Measurements from ENCODE around the gene MRPS33.

Gene MRPS33

GRCh38 chr7:141011443-141011842 is 3.3 kb downstream of the MRPS33 start:
- no peak for DNase-seq (ENCODE audit: low read depth)
- no peak for TF ChIP-seq CTCF (conservative IDR thresholded peaks at IDR 0.05; ENCODE audit: low read length)
- no peak overlapping the region for H3K4me3 ChIP-seq (ENCODE audit: low read length)

GRCh38 chr7:141003172-141004065 is 11.3 kb downstream of the MRPS33 start:
- TF ChIP-seq CTCF (conservative IDR thresholded peaks at IDR 0.05; ENCODE audit: low read length), result no peak
- DNase-seq (ENCODE audit: low read depth), result no peak
- H3K4me3 ChIP-seq (ENCODE audit: low read length), result no peak overlapping the region

GRCh38 chr7:141001546-141001945 is 13.2 kb downstream of the MRPS33 start:
- TF ChIP-seq CTCF (conservative IDR thresholded peaks at IDR 0.05; ENCODE audit: low read length), result no peak
- DNase-seq (ENCODE audit: low read depth), result no peak
- H3K4me3 ChIP-seq (ENCODE audit: low read length), result no peak overlapping the region

- no peak for DNase-seq (ENCODE audit: low read depth)
- no peak for TF ChIP-seq CTCF (conservative IDR thresholded peaks at IDR 0.05; ENCODE audit: low read length)
- no peak overlapping the region for H3K4me3 ChIP-seq (ENCODE audit: low read length)
Measured at GRCh38 chr7:141001122-141001521, 13.6 kb downstream of the MRPS33 start.

GRCh38 chr7:140998715-140999114 is 16.0 kb downstream of the MRPS33 start:
- no peak overlapping the region for H3K4me3 ChIP-seq (ENCODE audit: low read length)
- TF ChIP-seq CTCF (conservative IDR thresholded peaks at IDR 0.05; ENCODE audit: low read length), result no peak
- DNase-seq (ENCODE audit: low read depth), result no peak

- no peak overlapping the region for H3K4me3 ChIP-seq (ENCODE audit: low read length)
Measured at GRCh38 chr7:140992422-140992821, 22.3 kb downstream of the MRPS33 start.

More at GRCh38 chr7:140992422-140992821, 22.3 kb downstream of the MRPS33 start:
- TF ChIP-seq CTCF (conservative IDR thresholded peaks at IDR 0.05; ENCODE audit: low read length), result no peak
- no peak for DNase-seq (ENCODE audit: low read depth)

All from AG10803 (cell line).